Fibroblast of mammary gland (primary cell): ENCODE measurements around the gene GAB1.

Experiments used
- DNase-seq: peaks from one replicate; pipeline ENCODE4 v3.0.0-alpha.2; 2010; ENCODE audit warnings: low read depth
- H3K4me3 ChIP-seq: 2 replicates; pipeline ENCODE4 v1.5.1; 2011; ENCODE audit warnings: low read depth, mild to moderate bottlenecking, low read length, moderate library complexity; ENCODE audit not compliant: control insufficient read depth
- TF ChIP-seq, protein P1 (sequence below): conservative IDR thresholded peaks from 2 replicates; pipeline ENCODE4 v1.5.1; 2011; ENCODE audit warnings: low read depth, low read length, inconsistent platforms; ENCODE audit not compliant: control insufficient read depth, insufficient read depth

The GAB1 gene

DNA sequence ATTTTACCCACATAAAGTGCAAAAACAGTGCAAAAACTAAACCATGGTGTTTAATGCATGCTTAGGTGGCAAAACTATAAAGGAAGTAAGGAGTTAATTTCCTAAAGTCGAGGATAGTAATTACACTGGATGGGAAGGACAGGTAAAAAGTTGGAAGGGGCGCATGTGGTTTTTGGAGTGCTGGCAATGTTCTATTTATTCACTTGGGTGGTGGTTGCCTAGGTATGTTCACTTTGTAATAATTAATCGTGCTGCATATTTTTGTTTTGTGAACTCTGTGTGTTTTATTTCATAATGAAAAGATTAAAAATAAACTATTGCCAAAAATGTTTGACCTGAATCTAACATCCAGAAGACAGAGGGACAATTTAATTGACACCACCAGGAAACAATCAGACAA is 144.7 kb downstream of the GAB1 start:
- no peak for DNase-seq
- H3K4me3 ChIP-seq: no peak overlapping the region
- TF ChIP-seq, protein P1, sequence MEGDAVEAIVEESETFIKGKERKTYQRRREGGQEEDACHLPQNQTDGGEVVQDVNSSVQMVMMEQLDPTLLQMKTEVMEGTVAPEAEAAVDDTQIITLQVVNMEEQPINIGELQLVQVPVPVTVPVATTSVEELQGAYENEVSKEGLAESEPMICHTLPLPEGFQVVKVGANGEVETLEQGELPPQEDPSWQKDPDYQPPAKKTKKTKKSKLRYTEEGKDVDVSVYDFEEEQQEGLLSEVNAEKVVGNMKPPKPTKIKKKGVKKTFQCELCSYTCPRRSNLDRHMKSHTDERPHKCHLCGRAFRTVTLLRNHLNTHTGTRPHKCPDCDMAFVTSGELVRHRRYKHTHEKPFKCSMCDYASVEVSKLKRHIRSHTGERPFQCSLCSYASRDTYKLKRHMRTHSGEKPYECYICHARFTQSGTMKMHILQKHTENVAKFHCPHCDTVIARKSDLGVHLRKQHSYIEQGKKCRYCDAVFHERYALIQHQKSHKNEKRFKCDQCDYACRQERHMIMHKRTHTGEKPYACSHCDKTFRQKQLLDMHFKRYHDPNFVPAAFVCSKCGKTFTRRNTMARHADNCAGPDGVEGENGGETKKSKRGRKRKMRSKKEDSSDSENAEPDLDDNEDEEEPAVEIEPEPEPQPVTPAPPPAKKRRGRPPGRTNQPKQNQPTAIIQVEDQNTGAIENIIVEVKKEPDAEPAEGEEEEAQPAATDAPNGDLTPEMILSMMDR: no peak

DNA sequence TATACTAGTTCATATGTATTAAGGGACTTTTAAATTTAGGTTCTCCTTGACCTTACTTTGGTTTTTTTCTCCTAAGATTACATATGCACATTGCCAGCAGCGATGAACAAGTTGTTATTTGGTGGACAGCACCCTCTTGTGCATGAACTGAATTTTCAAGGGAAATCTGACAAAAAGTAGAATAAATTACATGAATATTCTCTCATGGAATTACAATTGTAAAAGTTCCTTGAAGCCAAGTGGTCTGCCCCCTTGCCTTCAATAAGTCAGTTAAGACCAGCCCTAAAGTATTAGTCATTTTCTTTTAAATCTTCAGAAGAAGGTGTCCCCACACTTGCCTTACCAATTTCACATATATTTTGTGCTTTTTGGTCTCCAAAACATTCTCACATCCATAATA is 146.2 kb downstream of the GAB1 start:
- TF ChIP-seq, protein P1: peak; percentile 61
- peak; percentile 69 for DNase-seq
- H3K4me3 ChIP-seq: no peak overlapping the region

DNA sequence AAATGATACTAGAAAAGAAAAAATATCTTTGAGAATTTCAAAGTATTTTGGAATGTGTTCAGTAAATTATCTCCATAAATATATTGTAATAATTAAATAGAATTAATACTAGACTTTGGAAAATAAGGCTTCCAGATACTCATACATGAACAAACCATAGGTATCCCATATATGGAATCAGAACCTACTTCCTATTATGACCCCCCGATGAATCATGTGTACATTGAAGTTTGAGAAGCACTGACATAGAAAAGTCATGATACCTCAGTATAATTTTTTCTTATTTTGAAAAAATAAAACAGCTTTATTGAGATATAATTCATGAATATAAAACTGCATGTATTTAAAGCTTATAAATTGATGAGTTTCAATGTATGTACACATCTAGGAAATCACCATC is 149.6 kb downstream of the GAB1 start:
- TF ChIP-seq, protein P1: no peak
- no peak overlapping the region for H3K4me3 ChIP-seq
- peak; percentile 3 for DNase-seq

DNA sequence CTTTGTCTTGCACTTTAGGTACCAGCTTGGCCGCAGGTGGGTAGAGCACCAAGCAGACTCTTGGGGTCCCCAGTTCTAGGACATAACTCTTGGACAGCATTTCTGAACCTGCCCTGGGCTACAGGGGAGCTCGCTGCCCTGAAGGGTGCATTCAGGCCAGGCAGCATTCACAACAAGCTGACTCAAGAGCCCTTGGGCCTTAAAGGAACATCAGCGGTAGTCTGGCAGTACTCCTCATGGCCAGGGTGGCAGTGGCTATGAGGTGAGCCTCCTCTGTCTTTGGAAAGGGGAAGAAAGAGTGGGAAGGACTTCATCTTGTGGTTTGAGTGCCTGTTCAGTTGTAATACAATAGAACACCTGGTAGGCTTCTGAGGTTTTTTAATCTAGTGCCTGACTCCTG is 152.0 kb downstream of the GAB1 start:
- TF ChIP-seq, protein P1: no peak

DNA sequence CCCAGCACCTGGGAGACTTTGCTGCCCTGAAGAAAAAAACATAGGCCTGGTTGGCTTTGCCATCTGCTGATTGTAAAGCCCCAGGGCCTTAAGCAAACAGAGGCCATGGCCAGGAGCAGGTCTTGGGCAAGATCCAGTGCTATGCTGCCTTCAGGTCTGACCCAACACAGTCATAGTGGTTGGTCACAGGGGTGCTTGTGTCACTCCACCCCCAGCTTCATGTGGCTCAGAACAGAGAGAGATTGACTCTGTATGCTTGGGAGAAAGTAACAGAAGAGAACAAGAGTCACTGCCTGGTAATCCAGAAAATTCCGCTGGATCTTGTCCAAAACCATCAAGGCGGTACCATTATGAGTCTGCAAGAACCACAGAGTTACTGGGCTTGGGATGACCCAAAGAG is 152.4 kb downstream of the GAB1 start:
- TF ChIP-seq, protein P1: no peak
- DNase-seq: peak; percentile 54

More for the DNA sequence above, 152.0 kb downstream of the GAB1 start:
- no peak overlapping the region for H3K4me3 ChIP-seq
- no peak for DNase-seq

DNA sequence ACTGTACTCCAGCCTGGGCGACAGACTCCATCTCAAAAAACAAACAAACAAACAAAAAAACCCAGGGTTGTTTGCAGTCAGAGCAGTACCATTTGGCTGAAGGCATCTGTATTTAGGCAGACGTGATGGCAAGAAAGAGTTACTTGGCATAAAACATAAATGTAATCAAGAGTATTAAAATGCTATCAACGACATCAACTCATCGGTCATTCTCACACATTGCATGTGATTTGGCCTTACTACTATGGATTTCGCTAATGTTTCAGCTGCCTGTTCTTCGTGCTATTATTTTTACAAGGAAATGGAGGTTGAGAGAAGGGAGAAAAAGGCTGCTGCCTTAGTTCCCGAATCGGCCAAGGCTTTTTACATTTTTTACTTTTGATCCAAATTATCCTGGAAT is 161.3 kb downstream of the GAB1 start:
- TF ChIP-seq, protein P1: no peak
- no peak for DNase-seq
- H3K4me3 ChIP-seq: no peak overlapping the region

More for the DNA sequence above, 152.4 kb downstream of the GAB1 start:
- no peak overlapping the region for H3K4me3 ChIP-seq

DNA sequence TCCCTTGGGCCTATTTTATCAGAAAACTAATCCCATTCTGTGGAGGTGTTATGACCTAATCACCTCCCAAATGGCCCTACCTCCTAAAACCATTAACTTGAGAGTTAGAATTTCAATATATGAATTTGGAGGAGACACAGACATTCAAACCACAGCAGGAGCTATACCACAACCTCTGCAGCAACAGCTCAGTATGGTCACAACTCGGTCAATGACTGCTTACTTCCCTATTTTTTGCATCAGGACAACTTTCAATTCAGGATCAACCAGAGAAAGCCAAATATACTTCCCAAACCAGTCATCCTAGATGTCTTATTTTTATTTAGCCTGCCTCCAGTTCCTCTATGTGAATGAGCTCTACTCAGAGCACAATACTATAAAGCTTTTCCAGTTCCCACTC is 165.6 kb downstream of the GAB1 start:
- no peak for DNase-seq
- no peak overlapping the region for H3K4me3 ChIP-seq
- TF ChIP-seq, protein P1: no peak
